GM18526 (cell line): ENCODE measurements around the gene CLCA1.

Experiments used
- POLR2A ChIP-seq: IDR thresholded peaks from 3 replicates; pipeline ENCODE4 v1.6.1; 2011; ENCODE audit not compliant: insufficient read length; ENCODE audit errors: extremely low read depth

The CLCA1 gene

DNA sequence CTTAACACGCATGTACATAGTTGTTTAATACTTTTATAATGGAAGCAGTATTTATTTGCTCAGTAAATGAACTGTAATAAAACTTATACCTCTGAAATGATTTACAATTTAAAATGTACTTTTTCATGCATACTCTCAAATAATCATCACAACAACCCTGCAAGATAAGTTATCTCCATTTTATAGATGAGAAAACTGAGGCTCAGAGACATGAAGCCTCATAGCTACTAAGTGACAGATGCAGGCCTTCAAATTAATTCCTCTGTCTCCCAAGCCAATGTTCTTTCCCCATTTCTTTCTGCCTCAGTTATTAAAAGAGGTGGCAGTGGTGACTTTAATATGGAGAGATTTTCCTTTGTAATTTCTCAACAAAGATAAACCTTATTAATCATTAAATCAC lies 19.6 kb upstream of the CLCA1 start:
- TF ChIP-seq POLR2A, result no peak

DNA sequence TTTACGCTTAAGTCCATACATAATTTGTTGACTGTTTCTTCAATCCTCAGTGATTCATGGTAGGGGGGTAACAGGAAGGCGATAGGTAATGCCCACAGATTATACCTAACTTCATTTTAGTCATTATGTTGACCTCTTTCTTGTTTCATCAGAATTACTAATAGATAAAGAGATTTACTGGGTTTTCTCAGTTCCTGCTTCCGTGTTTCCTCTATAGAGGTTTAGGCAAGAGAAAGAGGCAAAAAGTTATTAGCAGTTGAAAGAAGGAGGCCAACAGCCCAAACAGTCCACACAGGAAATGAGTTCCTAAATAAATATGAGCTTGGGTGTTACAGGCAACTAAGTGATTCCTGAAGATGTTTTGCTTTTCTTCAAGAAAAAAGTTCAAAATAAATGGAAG lies 17.9 kb upstream of the CLCA1 start:
- no peak for TF ChIP-seq POLR2A

DNA sequence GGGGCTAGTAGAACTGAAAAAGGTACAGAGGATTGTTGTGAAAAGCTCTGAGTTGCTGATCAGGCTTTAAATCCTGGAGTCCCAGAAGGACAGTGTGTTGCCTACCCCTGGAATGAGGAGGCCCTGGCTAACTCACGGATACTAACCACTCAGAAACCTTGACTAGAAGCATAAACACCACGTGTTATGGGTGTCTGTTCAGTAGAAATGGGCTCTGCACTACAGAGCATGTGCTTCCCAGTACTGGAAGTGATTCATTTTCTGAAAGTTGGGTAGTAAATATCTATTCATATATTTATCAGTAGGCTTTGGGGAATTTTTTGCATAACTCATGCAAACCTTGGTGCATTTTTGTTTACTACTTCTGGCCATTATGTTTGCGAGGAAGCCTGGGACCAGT lies 15.1 kb upstream of the CLCA1 start:
- no peak for TF ChIP-seq POLR2A

DNA sequence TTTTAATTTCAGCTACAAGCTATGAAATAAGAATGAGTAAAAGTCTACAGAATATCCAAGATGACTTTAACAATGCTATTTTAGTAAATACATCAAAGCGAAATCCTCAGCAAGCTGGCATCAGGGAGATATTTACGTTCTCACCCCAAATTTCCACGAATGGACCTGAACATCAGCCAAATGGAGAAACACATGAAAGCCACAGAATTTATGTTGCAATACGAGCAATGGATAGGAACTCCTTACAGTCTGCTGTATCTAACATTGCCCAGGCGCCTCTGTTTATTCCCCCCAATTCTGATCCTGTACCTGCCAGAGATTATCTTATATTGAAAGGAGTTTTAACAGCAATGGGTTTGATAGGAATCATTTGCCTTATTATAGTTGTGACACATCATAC lies 13.7 kb upstream of the CLCA1 start:
- TF ChIP-seq POLR2A, result no peak

DNA sequence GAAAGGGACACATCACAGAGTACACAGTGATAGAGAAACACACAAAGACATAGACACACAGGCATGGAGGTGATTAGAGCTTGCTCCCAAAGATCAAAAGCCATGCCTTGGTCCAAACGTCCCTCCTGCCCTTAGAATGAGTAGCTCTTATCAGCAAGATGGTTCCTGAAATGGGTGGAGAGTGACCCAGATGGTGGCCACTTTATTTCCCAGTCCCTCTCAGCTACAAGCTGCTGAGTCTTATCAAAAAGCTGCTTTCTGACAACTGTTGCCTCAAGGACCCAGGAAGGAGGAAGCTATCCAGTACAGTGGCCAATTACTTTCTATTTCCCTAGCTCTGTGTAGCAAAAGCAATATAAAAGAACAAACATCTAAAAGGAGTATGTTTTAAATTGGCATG lies 7.7 kb upstream of the CLCA1 start:
- TF ChIP-seq POLR2A, result no peak

DNA sequence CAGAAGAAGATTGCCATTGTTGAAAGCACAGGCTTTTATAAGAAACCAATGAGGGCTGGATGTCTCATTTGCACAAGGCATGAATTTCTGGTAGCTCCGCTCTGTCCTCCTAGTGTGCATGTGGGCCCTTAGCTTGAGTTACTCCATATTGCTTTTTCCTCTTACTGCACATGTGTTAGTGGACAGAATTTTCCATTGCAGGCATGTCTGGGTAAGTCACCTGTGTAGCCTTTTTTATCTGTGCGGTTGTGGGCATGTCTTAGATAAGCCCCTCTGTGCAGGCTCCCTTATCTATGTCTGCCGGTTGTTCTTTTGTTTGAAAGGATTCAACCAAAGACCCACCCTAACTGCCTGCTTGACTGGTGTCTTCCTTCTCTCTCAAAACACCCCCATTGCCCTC lies 7.2 kb upstream of the CLCA1 start:
- no peak for TF ChIP-seq POLR2A

DNA sequence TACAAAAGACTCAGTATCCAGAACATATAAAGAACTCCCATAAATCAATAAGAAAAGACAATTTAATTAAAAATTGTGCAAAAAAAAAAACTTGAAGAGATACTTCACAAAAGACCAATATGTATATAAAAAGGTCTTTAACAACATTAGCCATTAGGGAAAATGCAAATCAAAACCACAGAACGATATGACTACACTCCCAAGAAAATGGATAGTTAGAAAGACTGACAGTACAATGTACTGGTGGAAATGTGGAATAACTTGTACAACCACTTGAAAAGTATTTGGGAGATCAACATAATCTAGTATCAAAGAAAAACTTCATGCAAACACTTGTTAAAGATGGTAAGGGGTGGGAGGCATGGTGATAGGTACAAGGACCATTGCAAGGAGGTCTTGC lies 3.9 kb upstream of the CLCA1 start:
- TF ChIP-seq POLR2A, result no peak

DNA sequence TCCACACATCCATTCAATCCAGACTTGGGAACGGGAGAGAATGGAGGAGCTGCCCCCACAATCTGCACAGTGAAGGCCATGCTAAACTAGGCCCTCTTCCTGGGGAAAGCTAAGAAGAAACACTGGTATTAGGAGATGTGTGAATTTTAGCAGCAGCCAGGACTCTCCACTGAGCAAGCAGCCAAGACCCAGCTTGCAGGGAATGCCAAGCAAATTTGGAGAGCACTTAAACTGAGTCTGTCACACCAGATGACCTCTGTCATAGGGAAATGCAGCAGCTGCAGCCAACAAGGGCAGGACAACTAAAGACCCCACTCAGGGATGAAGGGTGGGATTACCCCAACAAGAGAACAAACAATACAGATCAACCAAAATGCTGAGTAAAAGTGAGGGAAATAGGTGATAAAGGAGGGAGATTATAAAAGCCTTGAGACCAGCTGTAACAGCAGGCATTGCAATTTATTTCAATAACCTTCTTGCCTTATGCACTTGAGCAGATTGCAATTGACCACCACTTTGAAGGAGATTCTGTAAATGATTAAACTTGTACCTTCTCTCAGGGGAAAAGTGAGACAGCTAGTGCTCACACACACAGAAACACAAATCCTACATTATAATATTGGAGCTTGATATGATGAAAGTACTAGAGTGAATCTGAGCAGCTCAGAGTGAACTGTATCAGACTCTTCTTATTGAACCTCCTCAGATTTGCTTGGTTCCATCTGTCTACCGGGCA lies 2.5 kb upstream of the CLCA1 start:
- no peak for TF ChIP-seq POLR2A

DNA sequence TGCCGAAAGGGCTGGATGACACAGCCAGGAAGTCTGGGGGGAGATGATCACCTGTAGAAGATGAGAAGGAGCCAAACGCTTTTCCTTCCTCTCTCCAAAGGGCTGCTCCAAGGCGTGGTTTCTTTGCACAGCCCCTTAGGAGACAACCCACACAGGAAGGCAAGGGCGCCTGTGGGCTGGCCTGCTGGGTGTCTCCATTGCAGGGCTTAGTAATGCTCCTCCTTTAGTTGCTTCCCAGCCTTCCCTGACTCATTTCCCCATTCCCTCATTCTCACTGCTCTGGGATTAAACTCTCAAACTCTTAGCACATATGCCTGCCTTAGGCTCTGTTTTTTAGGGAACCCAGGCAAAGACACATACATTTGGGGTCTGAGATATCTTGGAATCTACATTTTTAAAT lies 1.7 kb upstream of the CLCA1 start:
- TF ChIP-seq POLR2A, result no peak

DNA sequence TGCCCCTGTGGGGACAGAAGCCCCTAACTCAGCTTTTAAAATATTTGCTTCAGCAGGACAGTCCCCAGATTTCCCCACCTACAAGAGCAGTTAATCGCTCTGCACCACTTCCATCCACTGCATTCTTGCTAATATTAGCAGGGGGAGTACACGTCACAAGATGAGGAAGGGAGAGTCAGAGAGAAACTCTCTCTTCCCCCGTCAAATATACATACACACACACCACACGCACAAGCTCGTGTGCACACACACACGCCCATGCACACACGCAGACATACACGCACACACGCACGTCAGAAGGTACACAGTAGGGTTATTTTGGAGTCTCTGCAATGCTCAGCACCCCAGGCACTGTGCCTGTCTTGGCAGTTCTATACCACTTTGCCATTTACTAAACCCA lies 2.1 kb downstream of the CLCA1 start:
- TF ChIP-seq POLR2A, result no peak

DNA sequence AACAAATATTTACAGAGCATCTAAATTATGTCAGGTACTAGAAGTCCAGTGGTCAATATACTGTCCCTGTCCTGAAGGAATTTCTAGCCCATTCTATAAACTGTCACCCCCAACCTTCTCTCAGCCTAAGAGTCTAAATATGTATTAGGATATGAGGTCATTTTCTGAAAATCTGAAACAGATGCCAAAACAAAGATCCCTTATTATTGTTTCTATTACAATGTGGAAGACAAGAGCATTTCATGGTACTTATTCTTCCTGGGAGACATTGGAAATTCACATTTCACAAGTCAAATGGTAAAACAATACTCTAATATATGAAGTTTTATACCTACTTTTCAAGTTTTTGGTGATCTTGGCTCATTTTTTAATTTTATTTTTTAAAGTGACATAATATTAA lies 2.6 kb downstream of the CLCA1 start:
- TF ChIP-seq POLR2A, result no peak

DNA sequence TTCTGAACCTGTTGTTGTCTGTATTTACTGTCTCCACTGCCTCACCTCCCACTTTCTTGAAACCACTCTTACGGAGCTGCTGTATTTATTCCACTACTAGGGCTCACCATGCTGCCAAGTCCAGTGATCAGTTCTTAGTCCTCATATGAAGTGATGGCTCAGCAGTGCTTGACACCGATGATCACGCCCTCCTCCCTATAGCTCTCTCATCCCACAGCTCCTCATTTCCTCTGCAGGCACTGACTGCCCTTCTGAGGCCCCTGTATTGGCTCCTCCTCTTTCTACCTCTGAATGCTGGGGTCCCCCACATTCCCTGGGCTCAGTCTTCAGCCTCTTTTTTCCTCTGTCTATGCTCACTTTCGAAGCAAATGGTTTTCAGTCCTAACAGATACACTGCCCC lies 3.4 kb downstream of the CLCA1 start:
- no peak for TF ChIP-seq POLR2A

DNA sequence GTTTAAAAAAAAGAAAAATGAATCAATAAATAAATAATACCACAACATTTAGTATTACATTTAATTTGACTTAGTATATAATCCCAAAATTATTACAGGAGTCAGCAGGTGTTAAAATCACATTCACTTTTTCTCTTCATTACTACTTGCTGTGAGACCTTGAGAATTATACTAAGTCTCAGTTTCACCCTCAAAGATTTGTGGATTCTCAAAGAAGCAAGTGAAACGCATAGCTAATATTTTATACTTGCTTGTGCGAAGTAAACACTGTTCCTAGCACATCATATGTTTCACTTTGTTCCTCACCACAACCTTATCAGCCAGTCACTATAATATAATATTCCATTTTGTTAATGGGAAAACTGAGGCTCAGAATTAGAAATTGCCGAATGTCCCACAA lies 4.0 kb downstream of the CLCA1 start:
- no peak for TF ChIP-seq POLR2A

DNA sequence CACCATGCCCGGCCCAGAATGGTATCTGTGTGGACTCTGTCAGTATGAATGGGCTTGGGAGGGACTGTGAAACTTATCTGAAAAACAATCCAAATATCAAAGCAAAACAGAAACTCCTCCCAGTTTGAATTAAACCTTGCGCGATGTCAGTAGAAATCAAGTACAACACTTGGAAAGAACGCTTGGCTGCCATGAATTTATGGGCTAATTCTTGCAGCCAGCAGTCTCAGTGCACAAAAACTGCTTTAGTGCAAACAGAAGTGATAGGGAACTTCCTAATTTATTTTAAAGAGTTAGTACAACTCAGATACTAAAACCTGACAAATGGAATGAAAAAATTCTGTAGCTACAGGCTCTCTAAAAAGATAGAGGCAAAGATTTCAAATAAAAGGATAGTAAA lies 8.5 kb downstream of the CLCA1 start:
- TF ChIP-seq POLR2A, result no peak

DNA sequence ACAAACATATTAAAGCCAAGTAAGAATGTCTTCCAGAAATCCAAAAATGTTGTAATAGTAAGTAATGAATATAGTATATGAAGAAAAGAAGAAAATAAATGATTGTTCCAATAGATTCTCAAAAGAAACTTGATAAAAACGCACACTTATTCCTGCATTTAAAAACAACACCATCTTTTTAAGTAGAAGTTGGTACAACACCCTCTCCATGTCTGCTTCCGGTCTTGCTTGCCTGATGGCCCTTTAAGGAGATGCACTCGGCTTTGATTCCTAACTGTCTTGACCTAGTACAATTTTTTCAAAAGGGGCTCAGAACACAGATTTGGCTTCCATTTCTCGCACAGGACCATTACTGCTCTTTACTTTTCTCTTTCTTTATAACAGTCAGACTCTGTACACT lies 9.0 kb downstream of the CLCA1 start:
- no peak for TF ChIP-seq POLR2A

DNA sequence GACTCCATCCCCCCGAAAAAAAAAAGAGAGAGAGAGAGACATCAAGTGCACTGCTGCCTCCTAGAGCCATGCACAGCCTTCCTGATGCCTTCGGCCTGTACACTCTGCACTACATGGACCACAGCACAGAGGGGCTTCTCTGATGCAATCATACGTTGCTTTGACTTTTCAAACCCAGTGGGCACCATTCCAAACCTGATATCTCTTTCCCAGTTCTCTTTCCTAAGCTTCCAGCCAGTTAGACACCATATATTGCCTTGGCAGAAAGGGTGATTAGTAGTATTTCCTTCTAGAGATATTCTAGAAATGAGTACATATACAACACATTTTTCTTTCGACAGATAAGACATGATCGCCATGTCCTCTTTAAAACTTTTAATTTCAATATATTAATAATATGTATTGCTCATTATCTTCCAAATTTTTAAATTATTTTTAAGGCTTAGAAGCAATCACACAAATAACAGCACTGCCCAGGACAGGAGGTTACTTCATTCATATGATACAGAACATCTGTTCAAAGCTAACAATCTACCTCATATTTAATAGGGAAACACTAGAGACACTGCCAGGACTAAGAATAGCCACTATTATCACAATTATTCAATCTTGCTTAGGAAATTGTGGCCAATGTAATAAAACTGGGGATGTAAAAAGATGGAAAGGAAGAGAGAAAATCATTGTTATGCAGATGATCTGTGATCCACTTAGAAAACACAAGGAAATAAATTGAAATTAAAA lies 9.9 kb downstream of the CLCA1 start:
- TF ChIP-seq POLR2A, result no peak

DNA sequence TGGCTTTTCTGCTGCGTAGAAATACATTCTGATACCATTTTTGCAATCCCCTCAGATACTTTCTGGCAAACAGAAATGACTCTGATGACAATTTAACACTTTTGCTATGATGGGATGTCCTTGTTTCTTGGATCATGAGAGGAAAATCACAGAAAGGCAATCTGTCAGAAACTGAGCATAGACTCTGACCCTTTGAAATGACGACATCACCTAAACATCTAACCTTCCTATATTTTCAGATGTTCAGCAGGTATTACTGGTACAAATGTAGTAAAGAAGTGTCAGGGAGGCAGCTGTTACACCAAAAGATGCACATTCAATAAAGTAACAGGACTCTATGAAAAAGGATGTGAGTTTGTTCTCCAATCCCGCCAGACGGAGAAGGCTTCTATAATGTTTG lies 13.2 kb downstream of the CLCA1 start:
- no peak for TF ChIP-seq POLR2A
